Activated T-cell treated with anti-CD3 and anti-CD28 coated beads, Interleukin-2, amount 50 U/mL, for 72 hours (primary cell): ENCODE results near the gene TICAM1. TPM values are rescaled to one million over a fixed set of nuclear protein-coding genes. Genes with fewer than 3 reads are reported as not detected.

Source experiments
- ATAC-seq, 2 donors: fragments of 150-1000 bp; cut with Tn5 transposase; replicated peaks in 1 of 2; 2 replicates each; pipeline ENCODE4 v1.10.0; 2021; ENCODE audit warnings: moderate library complexity in 2 of 2, mild to moderate bottlenecking in 1 of 2
- DNase-seq, 2 donors: peaks; one replicate each; pipeline ENCODE4 v3.0.0; 2021 to 2022; ENCODE audit warnings: mixed read lengths in 1 of 2
- H3K27ac Mint-ChIP-seq: one replicate; pipeline ENCODE4 v1.8.0; 2022; ENCODE audit warnings: mild to moderate bottlenecking, moderate library complexity, mixed read lengths
- H3K27me3 Mint-ChIP-seq: one replicate; pipeline ENCODE4 v1.8.0; 2022; ENCODE audit warnings: low read depth, mixed read lengths
- H3K36me3 Mint-ChIP-seq, 2 donors: one replicate each; pipeline ENCODE4 v1.8.0; 2022; ENCODE audit warnings: mixed read lengths in 2 of 2, mild to moderate bottlenecking in 1 of 2; ENCODE audit not compliant: insufficient read depth in 2 of 2
- H3K4me1 Mint-ChIP-seq: one replicate; pipeline ENCODE4 v1.8.0; 2022; ENCODE audit warnings: low read depth, mixed read lengths
- H3K4me3 Mint-ChIP-seq, 2 donors: one replicate each; pipeline ENCODE4 v1.8.0; 2022; ENCODE audit warnings: mild to moderate bottlenecking in 2 of 2, mixed read lengths in 2 of 2, moderate library complexity in 2 of 2
- H3K9me3 Mint-ChIP-seq, 2 donors: one replicate each; pipeline ENCODE4 v1.8.0; 2022; ENCODE audit warnings: mixed read lengths in 2 of 2
- total RNA-seq, 2 donors: library from RNA; stranded (reverse); gene quantifications; one replicate each; pipeline ENCODE4 v1.2.3, GENCODE V29; 2022

The TICAM1 gene
- total RNA-seq, result 10 to 100 TPM; 18.7 to 20.5 TPM

DNA sequence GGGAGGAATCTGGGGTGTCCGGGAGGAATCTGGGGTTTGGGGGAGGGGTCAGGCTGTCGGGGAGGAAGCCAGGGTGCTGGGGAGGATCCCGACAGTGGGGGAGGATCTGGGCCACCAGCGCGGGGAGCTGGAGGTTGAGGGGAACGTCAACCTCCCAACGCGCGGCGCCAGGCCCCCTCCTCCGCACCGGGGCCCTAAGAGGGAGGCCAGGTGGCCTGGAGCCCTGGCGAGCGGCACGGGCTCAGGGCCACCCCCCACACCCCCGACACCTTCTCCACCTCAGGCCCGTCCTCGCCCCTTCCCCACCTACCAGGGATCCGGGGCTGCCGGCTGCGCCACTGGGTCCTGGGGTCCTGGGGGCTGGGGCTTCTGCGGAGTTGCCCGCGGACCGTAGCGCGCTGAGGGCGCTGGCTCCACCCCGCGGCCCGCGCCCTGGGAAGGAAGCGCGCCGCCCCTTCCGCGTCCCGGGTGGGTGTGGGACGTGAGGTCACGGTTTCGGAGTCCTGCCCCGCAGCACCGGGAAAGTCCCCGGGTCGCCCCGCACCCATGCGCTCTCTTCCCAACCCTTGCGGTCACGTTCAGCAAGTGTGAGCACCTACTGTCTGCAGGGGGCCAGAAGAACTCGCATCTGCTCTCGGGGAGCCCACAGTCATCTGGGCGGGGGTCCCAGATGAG lies at the start of gene TICAM1:
TICAM1 (minus strand) TSS at position 409 of the 675 bp plus-strand sequence. CDS start 13,335 bp downstream, outside the sequence.
- ATAC-seq (peak; percentile 96 to 98), DNase-seq (peak; percentile 83)
- no peaks in the 10 kb centered on the region for H3K27me3 Mint-ChIP-seq
- H3K9me3 Mint-ChIP-seq, result no peaks in the 10 kb centered on the region
- peak within 1 kb of the TSS; percentile 98 for H3K27ac Mint-ChIP-seq
- H3K36me3 Mint-ChIP-seq, result peaks cover 5 to 8% of the 10 kb centered on the region in 2 donors
- H3K4me1 Mint-ChIP-seq, result peaks cover 33% of the 10 kb centered on the region
- H3K4me3 Mint-ChIP-seq, result peak within 1 kb of the TSS; percentile 89 to 91

DNA sequence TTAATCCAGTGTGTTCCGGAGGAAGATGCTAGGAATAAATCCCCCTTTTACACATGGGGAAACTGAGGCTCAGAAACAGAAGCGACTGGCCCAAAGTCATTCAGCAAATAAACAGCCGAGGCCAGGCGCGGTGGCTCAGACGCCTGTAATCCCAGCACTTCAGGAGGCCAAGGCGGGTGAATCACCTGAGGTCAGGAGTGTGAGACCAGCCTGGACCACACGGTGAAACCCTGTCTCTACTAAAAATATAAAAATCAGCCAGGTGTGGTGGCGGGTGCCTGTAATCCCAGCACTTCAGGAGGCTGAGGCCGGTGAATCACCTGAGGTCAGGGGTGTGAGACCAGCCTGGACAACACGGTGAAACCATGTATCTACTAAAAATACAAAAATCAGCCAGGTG lies 47.5 kb upstream of the TICAM1 start:
- no peaks in the 10 kb centered on the region for H3K36me3 Mint-ChIP-seq
- H3K27me3 Mint-ChIP-seq, result no peaks in the 10 kb centered on the region
- DNase-seq (no peak), ATAC-seq (no peak)
- no peak overlapping the region for H3K27ac Mint-ChIP-seq
- no peaks in the 10 kb centered on the region for H3K9me3 Mint-ChIP-seq
- H3K4me1 Mint-ChIP-seq, result peaks cover 9% of the 10 kb centered on the region
- H3K4me3 Mint-ChIP-seq, result no peak overlapping the region

DNA sequence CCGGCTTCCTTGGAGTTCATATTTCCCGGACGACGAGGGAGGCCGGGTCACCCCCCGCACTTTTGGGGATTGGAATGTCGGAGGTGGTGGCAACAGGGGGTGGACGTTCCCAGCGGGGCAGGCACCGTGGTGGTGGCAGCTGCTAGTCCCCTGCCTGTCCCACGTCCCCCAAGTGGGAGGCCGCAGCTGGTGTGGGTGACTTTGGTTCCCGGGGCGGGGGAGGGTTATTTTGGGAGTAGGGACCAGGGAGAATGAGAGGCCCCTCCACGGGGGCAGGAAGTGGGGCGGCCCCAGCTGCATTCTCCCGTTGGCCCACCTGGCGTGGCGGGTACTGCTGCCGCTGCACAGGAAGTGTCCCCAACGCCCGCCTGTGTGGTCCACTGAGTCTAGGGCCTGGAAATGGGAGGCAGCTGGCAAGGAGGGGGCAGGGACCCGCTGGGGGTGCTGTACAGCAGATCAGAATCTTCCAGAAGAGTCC lies 47.0 kb upstream of the TICAM1 start:
- Mint-ChIP-seq H3K27me3 (no peaks in the 10 kb centered on the region), H3K4me1 (peaks cover 9% of the 10 kb centered on the region), H3K9me3 (no peaks in the 10 kb centered on the region), H3K27ac (no peak overlapping the region), H3K36me3 (no peaks in the 10 kb centered on the region), H3K4me3 (peak overlapping the region in 1 of 2 donors; percentile 20)
- DNase-seq, result peak; percentile 16 to 24
- peak in 1 of 2 donors; percentile 49 for ATAC-seq

DNA sequence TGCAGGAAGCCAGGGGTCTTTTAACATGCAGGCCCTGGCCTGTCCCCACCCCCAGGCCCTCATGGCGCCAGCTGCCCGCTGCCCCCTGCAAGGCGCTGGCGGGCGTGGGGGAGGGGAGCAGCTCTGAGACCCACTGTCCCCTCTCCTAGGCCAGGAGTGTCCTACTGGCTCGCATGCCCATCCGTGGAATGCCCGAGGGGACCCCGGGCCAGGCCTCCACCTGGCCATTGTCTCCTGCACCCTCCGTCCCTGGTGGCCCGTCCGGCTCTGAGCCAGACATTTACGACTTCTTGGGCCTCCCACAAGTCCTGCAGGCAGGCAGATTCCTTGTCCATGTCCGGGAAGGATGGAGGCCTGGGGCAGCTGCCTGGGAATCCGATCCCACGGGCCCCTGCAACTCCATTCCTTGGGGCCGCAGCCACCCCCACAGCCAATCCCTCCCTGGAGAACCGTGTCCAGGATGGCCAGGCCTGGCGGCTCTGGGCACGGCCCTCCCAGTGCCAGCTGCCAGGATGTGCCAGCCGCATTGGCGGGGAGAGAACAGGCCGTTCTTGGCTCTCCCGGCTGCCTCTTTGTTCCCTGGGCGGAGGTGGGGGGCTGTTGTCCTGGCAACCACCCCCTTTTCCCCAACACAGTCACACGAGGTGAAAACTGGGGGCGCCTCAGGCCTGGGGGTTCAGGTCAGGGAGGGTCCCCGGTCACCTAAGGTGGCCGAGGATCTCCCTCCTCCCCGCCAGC lies 46.4 kb upstream of the TICAM1 start:
- no peak for DNase-seq
- no peaks in the 10 kb centered on the region for H3K27me3 Mint-ChIP-seq
- ATAC-seq, result no peak
- no peaks in the 10 kb centered on the region for H3K36me3 Mint-ChIP-seq
- no peaks in the 10 kb centered on the region for H3K9me3 Mint-ChIP-seq
- H3K27ac Mint-ChIP-seq, result no peak overlapping the region
- peak overlapping the region in 1 of 2 donors; percentile 20 for H3K4me3 Mint-ChIP-seq
- H3K4me1 Mint-ChIP-seq, result peaks cover 9% of the 10 kb centered on the region

DNA sequence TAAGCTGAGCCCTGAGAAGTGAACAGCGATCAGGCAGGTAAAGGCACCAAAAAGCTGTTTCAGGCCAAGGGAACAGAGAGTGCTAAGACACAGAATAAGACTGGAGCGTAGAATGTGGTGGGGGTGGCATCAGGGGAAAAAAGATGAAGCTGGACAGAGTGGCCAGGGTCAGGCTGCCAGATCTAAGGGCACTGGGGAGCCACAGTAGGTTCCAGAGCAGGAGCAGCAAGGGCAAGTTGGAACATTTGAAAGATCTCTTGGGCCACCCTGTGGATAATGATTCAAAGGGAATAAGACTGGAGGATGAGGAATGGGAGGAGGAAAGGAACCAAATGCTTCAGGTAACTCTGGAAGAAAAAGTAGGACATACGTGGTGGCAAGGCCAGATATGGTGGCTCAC lies 42.4 kb upstream of the TICAM1 start:
- no peak overlapping the region for H3K4me3 Mint-ChIP-seq
- H3K27ac Mint-ChIP-seq, result no peak overlapping the region
- no peak for DNase-seq
- H3K9me3 Mint-ChIP-seq, result no peaks in the 10 kb centered on the region
- H3K36me3 Mint-ChIP-seq, result no peaks in the 10 kb centered on the region
- ATAC-seq, result no peak
- H3K4me1 Mint-ChIP-seq, result peaks cover 29% of the 10 kb centered on the region
- peaks cover 8% of the 10 kb centered on the region for H3K27me3 Mint-ChIP-seq

DNA sequence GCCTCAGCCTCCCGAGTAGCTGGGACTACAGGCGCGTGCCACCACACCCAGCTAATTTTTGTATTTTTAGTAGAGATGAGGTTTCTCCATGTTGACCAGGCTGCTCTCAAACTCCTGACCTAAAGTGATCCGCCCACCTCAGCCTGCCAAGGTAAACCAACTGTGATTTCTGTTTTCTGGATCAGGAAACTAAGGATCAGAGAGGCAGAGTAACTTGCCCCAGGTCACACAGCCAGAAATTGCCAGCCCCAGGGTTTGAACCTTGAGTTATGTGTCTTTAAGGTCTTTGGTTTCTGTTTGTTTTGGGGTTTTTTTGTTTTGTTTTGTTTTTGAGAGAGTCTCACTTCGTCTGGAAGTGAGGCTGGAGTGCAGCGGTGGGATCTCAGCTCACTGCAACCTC lies 40.2 kb upstream of the TICAM1 start:
- Mint-ChIP-seq H3K4me1 (peaks cover 24% of the 10 kb centered on the region), H3K36me3 (no peaks in the 10 kb centered on the region), H3K27ac (no peak overlapping the region), H3K27me3 (peaks cover 8% of the 10 kb centered on the region), H3K9me3 (no peaks in the 10 kb centered on the region), H3K4me3 (no peak overlapping the region)
- no peak for DNase-seq
- ATAC-seq, result no peak

DNA sequence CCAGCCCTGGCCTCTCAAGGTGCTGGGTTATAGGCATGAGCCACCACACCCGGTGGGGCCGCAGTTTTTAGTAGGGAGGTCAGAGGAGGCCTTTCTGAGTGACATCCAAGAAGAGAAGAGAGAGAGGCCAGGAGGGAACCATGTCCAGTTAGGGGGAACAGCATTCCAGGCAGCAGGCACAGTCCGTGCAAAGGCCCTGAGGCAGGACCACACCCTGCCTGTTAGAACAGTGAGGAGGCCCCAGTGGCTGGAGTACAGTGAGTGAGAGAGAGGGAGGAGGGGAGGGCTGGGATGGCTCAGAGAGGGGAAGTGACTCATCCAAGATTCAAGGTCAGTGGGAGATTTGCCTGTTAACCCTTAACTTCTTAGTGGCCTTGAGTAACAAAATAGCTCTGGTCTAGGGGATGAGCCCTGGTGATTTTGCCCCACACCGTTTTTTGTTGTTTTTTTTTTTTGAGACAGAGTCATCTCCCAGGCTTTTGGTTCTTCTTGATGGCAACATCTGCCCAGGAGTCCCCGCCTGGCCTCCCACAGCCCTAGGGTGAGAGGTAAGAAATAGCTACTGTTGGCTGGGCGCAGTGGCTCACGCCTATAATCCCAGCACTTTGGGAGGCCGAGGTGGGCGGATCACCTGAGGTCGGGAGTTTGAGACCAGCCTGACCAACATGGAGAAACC lies 38.7 kb upstream of the TICAM1 start:
- ATAC-seq, result peak; percentile 38 to 41
- Mint-ChIP-seq H3K4me3 (no peak overlapping the region), H3K9me3 (no peaks in the 10 kb centered on the region)

DNA sequence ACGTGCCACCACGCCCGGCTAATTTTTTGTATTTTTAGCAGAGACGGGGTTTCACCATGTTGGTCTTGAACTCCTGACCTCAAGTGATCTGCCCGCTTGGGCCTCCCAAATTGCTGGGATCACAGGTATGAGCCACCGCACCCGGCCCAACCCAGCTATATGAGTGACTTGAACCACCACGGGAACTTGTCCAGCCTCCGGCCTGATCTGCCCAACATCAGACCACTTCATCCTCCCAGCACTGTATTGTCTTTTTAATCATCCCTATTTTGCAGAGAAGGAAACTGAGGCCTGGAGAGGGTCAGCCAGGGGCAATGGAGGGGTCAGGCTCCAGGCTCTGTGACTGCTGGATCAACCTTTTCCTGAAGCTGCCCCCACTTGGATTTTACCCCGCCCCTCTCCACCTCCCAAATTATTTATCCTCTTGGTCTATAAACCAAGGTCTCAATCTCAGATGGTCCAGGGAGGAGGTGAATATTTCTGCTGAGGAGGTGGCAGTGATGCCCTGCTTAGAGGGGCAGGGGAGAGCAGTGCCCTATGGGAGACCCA lies 36.8 kb upstream of the TICAM1 start:
- peak overlapping the region; percentile 23 for H3K27ac Mint-ChIP-seq
- ATAC-seq (no peak), DNase-seq (no peak)

More for the DNA sequence above, 38.7 kb upstream of the TICAM1 start:
- Mint-ChIP-seq H3K27me3 (peaks cover 8% of the 10 kb centered on the region), H3K4me1 (peaks cover 31% of the 10 kb centered on the region), H3K36me3 (no peaks in the 10 kb centered on the region), H3K27ac (no peak overlapping the region)
- DNase-seq, result peak; percentile 48 to 53

DNA sequence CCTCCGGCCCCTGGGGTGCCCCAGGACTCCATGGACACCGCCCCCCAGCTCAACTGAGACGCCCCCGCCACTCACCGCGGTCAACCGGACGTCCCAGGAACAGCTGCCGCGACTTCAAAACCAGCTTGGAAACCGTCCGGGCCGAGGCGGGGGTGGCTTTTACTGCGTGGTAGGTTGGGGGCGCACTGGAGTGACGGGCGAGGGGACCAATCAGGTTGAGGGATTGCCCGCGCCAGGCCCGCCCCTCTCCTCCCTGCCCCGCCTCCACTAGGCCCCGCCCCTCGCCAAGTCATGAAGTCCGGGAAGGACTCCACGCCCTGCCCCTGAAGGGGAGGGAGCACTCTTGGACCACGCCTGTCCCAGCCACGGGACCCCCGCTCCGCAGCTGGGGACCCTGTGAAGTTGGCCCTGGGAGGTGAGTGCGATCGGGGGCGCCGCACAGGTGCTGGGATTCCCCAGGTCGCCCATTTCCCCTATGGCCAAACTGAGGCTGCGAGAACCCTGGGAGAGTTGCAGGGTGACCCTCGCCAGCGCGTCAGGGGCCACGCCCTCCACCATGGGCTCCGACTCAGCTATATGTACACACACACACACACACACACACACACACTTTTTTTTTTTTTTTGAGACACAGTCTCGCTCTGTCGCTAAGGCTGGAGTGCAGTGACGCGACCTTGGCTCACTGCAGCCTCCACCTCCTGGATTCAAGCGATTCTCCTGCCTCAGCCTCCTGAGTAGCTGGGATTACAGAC lies 36.2 kb upstream of the TICAM1 start, which contains the start of gene PLIN3:
PLIN3 (minus strand) TSS at position 134 of the 752 bp plus-strand sequence. CDS start 6,273 bp downstream, outside the sequence.
- peak; percentile 94 to 97 for DNase-seq
- H3K36me3 Mint-ChIP-seq, result no peaks in the 10 kb centered on the region
- no peaks in the 10 kb centered on the region for H3K9me3 Mint-ChIP-seq
- peaks cover 8% of the 10 kb centered on the region for H3K27me3 Mint-ChIP-seq
- H3K4me1 Mint-ChIP-seq, result peaks cover 28% of the 10 kb centered on the region
- H3K27ac Mint-ChIP-seq, result peak within 1 kb of the TSS; percentile 23
- ATAC-seq, result peak; percentile 94
- peak within 1 kb of the TSS; percentile 83 to 90 for H3K4me3 Mint-ChIP-seq

More for the DNA sequence above, 36.8 kb upstream of the TICAM1 start:
- H3K4me3 Mint-ChIP-seq, result peak overlapping the region; percentile 83 to 90
- H3K9me3 Mint-ChIP-seq, result no peaks in the 10 kb centered on the region
- H3K27me3 Mint-ChIP-seq, result peaks cover 8% of the 10 kb centered on the region
- peaks cover 31% of the 10 kb centered on the region for H3K4me1 Mint-ChIP-seq
- H3K36me3 Mint-ChIP-seq, result no peaks in the 10 kb centered on the region

DNA sequence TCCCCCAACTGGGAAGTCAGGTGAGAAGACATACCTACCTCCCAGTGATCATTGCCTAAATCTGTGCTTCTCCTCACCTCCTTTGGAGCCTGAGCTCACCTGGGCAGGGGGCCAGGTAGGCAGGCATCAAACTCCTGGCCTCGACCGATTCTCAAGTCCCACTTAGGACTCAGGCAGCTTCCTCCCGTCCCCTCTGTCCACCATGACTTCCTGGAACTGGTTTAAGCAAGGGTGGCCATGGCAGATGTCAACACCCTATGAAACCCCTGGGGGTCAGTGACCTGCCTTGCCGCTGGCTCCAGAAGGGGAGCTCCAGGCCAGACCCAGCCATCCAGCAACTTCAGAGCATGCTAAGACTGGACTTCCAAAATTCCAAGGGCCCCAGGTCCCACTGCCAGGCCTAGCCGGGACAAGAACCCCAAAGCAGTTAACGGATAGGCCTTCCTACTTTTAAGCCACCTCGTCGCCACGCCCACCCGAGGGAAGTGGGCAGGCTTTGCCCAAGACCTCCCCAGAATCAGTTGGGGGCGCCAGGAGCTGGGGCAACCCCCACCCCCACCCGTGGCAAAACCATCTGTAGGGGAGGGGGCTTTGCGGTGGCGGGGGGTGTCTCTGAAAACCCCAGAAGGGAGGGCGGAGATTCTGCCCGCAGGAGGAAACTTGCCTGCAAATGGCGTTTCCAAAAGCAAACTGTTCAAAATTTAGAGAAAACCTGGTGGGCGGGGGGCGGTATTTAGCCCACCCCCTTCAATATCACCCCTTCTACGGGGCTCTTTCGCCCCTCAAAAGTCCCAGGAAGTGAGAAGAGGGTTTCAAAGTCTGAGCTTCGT lies 35.3 kb upstream of the TICAM1 start:
- peaks cover 4% of the 10 kb centered on the region for H3K27me3 Mint-ChIP-seq
- ATAC-seq (no peak), DNase-seq (peak; percentile 54 to 58)
- peaks cover 23% of the 10 kb centered on the region for H3K4me1 Mint-ChIP-seq
- no peak overlapping the region for H3K27ac Mint-ChIP-seq
- peak overlapping the region; percentile 83 to 90 for H3K4me3 Mint-ChIP-seq
- no peaks in the 10 kb centered on the region for H3K36me3 Mint-ChIP-seq
- H3K9me3 Mint-ChIP-seq, result no peaks in the 10 kb centered on the region

DNA sequence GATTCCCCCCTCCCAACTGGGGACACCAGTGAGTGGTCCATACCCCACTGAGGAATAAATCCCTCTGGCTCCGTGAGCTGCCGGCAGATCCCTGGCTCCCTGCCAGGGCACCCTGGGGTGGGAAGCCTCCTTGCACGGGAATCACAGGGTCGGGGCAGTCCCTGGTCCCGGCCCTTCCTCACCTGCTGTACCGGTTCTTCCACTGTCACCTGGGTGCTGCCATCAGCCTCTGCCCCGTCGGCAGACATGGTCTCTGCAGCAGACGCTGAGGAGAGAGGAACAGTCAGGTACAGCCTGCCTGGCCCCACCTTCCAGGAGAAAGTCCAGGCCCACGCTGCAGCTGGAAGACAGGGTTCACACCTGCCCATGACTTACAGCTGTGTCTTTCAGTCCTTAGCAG lies 29.6 kb upstream of the TICAM1 start:
- Mint-ChIP-seq H3K27ac (no peak overlapping the region), H3K36me3 (no peaks in the 10 kb centered on the region), H3K4me1 (peaks cover under 1% of the 10 kb centered on the region), H3K27me3 (no peaks in the 10 kb centered on the region), H3K4me3 (no peak overlapping the region), H3K9me3 (no peaks in the 10 kb centered on the region)
- no peak for DNase-seq
- no peak for ATAC-seq
